ENCODE measurements around the gene B2M.

DNA sequence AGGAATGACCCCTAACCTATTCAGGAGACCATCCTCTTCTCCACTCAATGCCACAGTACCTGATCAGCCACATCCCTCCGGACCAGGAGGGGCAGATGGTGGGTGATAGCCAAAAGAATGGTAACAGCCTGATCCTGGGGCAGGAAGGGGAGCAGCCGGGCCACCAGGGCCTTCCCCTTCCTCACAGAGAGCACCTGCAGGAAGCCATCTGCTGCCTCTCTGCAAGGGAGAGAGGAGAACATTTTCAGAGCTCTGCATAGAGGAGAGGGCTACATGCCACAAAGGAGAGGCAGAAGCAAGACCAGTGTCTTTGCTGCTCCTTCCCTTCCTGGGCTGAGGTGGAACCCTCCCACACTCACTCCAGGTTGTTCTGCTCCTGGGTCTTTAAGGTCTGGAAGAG is 42.4 kb upstream of the B2M start:
- TF ChIP-seq YY1 (IDR thresholded peaks at IDR 0.05; ENCODE audit: low read depth, low read length) (no peak), POLR2AphosphoS5 (IDR thresholded peaks at IDR 0.05; ENCODE audit: low read length) (no peak), POLR2A (IDR thresholded peaks at IDR 0.05; ENCODE audit: low read depth, low read length) (no peak), CREB1 (IDR thresholded peaks at IDR 0.05; ENCODE audit: low read depth) (no peak)
- TF ChIP-seq, protein P1, sequence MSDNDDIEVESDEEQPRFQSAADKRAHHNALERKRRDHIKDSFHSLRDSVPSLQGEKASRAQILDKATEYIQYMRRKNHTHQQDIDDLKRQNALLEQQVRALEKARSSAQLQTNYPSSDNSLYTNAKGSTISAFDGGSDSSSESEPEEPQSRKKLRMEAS (IDR thresholded peaks at IDR 0.05; ENCODE audit: low read depth, low read length) = no peak
- TF ChIP-seq, protein P2, sequence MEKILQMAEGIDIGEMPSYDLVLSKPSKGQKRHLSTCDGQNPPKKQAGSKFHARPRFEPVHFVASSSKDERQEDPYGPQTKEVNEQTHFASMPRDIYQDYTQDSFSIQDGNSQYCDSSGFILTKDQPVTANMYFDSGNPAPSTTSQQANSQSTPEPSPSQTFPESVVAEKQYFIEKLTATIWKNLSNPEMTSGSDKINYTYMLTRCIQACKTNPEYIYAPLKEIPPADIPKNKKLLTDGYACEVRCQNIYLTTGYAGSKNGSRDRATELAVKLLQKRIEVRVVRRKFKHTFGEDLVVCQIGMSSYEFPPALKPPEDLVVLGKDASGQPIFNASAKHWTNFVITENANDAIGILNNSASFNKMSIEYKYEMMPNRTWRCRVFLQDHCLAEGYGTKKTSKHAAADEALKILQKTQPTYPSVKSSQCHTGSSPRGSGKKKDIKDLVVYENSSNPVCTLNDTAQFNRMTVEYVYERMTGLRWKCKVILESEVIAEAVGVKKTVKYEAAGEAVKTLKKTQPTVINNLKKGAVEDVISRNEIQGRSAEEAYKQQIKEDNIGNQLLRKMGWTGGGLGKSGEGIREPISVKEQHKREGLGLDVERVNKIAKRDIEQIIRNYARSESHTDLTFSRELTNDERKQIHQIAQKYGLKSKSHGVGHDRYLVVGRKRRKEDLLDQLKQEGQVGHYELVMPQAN (conservative IDR thresholded peaks at IDR 0.05) = no peak
- TF ChIP-seq, protein P3, sequence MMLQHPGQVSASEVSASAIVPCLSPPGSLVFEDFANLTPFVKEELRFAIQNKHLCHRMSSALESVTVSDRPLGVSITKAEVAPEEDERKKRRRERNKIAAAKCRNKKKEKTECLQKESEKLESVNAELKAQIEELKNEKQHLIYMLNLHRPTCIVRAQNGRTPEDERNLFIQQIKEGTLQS (IDR thresholded peaks at IDR 0.05; ENCODE audit: borderline replicate concordance, extremely low read depth, low read depth, low read length) = no peak
- TF ChIP-seq, protein P4, sequence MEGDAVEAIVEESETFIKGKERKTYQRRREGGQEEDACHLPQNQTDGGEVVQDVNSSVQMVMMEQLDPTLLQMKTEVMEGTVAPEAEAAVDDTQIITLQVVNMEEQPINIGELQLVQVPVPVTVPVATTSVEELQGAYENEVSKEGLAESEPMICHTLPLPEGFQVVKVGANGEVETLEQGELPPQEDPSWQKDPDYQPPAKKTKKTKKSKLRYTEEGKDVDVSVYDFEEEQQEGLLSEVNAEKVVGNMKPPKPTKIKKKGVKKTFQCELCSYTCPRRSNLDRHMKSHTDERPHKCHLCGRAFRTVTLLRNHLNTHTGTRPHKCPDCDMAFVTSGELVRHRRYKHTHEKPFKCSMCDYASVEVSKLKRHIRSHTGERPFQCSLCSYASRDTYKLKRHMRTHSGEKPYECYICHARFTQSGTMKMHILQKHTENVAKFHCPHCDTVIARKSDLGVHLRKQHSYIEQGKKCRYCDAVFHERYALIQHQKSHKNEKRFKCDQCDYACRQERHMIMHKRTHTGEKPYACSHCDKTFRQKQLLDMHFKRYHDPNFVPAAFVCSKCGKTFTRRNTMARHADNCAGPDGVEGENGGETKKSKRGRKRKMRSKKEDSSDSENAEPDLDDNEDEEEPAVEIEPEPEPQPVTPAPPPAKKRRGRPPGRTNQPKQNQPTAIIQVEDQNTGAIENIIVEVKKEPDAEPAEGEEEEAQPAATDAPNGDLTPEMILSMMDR (IDR thresholded peaks at IDR 0.05 in 2 of 3, conservative IDR thresholded peaks at IDR 0.05 in 1 of 3; ENCODE audit: control insufficient read depth in 2 of 3, extremely low read depth in 1 of 3, insufficient read depth in 1 of 3, low read depth in 3 of 3, low read length in 3 of 3) = no peak
